GM08714 (cell line): Measurements from ENCODE around the gene APBA2.

Experiments used
- H3K4me3 ChIP-seq: fragments of 200-500 bp; sonication (Bioruptor generic); 2 replicates; pipeline ENCODE4 v1.5.1; 2014; ENCODE audit warnings: mild to moderate bottlenecking, low read length, inconsistent platforms
- ZNF274 ChIP-seq: IDR thresholded peaks from 2 replicates; pipeline ENCODE4 v1.6.1; 2012; ENCODE audit warnings: mild to moderate bottlenecking, low read depth, low read length

APBA2 gene

DNA sequence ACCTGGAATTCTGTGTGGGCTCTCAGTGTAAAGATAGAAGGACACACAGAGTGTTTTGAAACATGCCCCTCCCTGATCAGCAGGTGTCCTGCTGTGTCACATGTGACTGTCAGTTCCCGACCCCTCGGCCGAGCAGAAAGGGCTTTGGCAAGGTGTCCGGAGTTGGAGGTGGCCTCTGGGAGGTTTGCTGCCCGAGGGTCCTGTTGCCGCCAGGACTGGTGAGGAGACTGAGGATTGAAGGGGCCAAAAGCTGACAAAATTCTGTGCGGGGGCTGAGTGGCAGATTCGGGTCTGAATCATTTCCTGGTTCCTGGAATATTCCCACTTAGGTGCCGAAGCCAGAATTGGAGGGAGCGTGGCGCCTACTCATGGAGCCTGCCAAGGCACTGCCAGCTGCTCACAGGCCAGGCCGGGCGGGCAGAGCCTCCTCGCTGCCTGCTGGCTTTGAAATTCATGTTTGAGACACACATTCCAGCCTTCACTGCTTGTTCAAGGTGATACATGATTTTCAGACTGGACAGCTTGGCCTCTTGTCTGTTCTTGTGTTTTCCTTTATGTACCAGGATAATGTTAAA, 83.8 kb downstream of the APBA2 start:
- no peak for TF ChIP-seq ZNF274
- no peak overlapping the region for H3K4me3 ChIP-seq

DNA sequence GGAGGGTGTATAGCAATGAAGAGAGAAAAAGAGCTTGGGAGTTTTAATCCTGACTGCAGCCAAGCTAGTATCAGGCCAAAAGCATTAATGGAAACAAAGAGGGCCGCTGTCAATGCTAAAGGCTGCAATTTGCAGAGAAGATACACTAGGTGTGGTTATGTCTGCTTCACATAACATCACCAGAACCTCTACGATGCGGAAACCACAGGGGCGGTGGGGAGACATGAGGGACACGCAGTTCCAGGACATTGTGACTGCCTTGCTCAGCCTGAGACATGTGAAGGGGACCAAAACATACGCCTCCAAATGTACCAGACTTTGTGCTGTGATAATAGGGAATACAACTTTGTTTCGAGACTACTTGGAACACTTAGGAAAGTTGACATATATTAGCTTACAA, 88.4 kb downstream of the APBA2 start:
- no peak for TF ChIP-seq ZNF274

DNA sequence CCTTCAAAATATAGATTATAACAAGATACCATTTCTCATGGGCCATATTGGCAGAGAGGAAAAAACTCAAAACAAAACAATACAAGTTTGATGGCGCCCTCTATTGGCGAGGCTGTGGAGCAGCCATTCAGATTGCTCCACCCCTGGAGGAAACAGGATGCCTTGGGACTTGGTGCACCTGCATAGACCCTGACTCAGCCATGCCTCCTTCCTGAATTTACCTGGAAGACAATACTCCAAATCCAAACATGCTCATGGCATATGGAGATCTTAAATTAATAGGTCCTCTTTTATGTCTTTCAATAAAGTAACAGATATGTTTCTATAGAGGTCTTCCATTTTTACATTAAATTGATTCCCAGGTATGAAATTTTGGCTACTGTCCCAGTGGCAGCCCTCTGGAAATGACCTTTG, 90.0 kb downstream of the APBA2 start:
- H3K4me3 ChIP-seq: no peak overlapping the region
- no peak for TF ChIP-seq ZNF274

More for the DNA sequence above, 88.4 kb downstream of the APBA2 start:
- no peak overlapping the region for H3K4me3 ChIP-seq

DNA sequence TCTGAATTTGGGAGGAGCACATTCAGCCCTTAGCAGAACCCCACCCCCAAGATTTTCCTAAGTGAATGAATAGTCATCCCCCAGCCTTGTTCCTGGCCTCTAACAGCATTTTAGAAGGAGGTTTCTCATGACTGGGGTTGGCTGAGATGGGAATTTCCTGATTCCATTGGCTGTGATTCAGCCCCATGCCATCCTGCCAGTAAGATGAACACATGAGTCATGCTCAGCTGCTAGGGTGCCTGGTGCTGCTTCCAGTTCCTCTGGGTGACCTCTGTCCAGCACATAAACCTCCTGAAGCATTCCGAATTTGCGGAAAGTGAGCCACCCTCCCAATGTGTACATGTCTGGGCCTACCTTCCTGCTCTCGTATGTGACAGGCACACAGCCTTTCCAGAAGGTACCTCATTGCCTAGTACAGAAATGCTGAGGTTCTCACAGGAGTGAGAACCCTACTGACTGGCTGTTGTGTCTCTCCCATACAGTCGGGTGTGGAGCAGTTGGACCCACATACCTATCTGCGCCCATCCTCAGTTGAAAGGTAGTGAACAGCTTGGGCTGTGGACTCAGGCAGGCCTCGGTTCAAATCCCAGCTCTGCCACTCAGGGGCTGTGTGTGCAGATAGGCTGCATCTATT, 91.7 kb downstream of the APBA2 start:
- no peak for TF ChIP-seq ZNF274
- no peak overlapping the region for H3K4me3 ChIP-seq

DNA sequence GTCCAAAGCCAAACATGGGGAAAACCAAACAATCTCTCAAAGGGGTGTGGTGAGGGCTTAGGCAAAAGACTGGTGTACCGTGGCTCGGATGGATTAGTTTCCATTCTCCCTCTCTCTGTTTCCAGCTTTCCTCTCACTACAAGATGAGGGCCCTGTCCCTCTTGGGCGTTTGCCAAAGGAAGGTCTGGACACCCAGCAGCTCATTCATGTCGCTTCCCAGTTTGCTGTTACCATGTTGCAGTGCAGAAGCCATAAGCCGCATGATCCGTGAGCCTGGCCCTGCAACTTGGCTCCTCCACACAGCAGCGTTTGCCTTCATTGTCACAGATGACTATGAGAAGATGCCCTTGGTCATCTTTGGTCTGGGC, 92.2 kb downstream of the APBA2 start:
- no peak for TF ChIP-seq ZNF274
- no peak overlapping the region for H3K4me3 ChIP-seq

DNA sequence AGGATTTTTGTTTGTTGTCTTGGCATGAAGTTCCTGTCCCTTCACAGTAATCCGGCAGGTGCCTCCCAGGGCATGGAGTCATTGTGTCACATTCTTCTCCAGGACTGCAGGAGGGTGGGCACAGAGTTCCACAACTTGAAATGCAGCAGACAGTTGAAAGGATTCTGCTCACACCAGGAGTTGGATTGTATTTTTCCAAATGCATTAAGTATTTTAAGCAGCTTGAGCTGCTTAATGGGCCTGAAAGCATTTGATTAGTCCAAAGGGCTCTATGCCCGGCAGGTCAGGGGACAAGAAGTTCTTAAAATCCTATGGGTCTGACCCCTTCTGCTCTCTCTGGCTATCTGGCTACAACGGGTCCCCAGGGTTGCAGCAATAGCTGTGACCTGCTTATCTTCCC, 92.9 kb downstream of the APBA2 start:
- TF ChIP-seq ZNF274: no peak

DNA sequence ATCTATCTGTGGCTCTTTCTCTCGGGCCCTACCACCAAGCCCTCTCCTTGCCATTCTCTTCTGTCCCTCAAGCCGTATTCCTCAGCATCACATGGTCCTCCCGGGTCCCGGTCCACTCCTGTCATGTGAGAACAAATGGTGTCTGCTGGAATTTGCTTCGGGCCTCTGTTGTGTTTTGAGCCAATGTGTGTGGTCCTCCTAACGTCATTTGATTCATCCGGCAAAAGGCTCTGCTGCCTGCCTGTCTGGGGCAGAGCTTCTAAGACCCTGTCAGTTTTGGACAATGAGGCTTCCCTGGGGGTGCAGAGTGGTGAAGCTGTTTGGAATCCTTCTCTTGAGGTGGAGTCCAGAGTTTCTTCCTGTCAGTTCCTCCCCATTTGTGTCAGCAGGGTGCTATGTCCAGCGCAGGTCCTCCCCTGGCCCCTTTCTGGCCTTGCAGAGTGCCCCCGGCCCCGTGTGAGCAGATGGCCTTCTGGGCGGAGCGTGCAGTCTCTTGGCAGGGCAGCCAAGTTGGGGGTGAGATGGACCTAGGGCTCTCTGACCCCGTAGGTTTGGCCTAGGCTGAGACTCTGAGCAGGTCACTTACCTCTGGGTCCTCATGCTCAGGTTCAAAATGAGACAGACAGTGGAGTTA, 93.6 kb downstream of the APBA2 start:
- no peak for TF ChIP-seq ZNF274
- H3K4me3 ChIP-seq: no peak overlapping the region

More for the DNA sequence above, 92.9 kb downstream of the APBA2 start:
- no peak overlapping the region for H3K4me3 ChIP-seq

- TF ChIP-seq ZNF274: no peak
- H3K4me3 ChIP-seq: no peak overlapping the region
These were observed 95.1 kb downstream of the APBA2 start for GRCh38 chr15:28980709-28981350.

DNA sequence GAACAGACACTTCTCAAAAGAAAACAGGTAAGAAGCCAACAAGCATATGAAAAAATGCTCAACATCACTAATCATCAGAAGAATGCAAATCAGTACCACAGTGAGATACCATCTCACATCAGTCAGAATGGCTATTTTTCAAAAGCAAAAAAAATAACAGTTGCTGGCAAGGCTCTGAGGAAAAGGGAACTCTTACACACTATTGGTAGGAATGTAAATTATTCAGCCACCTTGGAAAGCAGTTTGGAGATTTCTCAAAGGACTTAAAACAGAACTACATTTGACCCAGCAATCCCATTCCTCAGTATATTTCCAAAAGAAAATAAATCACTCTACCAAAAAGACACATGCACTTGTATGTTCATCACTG, 95.6 kb downstream of the APBA2 start:
- no peak for TF ChIP-seq ZNF274
- H3K4me3 ChIP-seq: no peak overlapping the region

GRCh38 chr15:28981921-28982320, 96.1 kb downstream of the APBA2 start:
- H3K4me3 ChIP-seq: no peak overlapping the region
- TF ChIP-seq ZNF274: no peak

DNA sequence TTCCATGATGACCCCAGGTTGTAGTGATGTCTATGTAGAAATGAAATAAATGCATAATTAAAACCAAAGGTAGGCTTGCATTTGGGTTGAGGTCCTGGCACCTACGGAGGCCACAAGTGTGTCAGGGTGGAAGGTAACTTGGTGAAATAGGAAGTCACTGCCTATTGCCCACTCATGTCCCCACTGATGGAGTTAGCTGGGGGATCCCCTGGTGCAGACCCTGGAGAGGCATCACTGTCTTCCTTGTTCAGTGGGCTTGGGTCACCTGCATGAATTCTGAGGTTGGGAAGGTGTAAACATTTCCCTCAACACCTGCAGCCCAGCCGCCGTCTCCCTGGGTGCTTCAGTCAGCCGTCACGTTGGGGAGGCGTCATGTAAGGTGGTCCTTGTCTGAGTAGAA, 97.1 kb downstream of the APBA2 start:
- no peak overlapping the region for H3K4me3 ChIP-seq
- TF ChIP-seq ZNF274: no peak

DNA sequence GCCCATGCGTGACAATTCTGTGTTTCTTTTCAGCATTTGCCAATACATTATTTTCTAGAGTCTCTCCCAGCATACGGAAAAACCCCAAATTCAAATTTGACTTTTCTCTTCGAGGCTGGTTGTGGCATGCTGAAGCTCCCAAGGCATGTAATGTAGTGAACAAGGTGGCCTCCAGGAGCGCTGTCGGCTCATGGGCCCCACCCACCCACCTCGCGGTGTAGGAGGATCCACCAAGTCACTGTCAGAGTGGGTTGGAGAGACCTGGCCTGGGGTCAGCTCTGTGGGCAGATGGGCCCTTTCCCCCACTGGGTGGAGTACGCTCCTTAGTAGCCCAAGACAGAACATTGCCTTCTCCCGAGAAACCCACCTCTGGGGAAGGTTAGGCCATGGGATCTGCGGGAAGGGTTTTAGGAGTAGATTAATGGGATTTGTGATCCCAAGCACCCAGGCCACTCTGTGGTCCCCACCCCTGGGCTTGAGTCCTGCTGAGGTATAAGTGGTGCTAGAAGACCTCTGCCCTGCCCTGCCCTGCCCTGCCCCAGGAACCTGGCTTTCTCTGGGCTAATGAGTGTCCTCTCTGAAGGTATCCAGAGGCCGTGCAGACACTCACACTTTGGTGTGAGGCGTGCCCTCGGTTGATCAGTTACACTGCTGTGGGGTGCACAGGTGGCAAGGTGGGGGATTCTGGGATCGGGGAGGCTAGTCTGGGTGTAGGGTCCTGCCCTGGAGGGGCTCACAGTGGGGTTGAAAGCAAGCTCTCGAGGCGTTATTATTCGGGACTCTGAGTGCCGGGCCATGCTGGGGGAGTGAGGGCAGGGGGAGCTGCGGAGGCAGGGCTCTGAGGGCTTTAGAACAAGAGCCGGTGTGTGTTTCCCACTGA, 97.9 kb downstream of the APBA2 start:
- no peak overlapping the region for H3K4me3 ChIP-seq
- TF ChIP-seq ZNF274: no peak

DNA sequence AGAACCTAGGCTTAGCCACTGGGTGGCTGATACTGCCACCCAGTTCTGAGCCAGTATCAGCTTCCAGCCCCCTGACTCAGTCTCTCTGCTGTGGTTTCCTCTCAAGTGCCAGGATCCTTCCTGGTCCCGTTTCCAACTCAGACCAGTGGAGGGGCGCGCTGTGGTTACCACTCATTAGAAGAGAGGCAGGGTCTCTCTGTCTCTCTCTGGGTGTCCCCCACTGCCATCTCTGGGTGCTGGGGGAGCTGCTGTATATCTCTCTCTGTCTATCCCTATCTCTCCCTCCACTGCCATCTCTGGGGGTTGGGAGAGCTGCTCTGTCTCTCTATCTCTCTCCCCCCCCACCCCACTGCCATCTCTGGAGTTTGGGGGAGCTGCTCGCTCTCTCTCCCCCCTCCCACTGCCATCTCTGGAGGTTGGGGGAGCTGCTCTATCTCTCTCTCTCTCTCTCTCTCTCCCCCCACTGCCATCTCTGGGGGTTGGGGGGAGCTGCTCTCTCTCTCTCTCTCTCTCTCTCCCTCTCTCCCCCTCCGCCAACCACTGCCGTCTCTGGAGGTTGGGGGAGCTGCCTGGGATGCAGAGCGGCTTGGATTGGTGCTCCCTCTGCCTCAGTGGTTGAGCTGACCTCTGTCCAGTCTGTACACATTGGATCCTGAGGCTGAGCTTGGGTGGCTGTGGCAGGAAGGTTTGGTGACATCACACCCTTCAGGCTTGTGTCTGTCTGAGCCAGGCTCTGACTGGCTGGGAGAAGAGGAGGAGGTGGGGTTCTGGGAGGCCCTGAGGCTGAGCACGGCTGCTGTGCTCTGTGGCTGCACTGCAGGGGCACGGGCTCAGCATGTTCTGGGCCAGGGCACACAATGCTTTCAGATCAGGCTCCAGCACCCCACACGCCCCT, 98.9 kb downstream of the APBA2 start:
- H3K4me3 ChIP-seq: no peak overlapping the region
- no peak for TF ChIP-seq ZNF274
